Skin of body (tissue), 2 donors: ENCODE results near the gene SSBP2. TPM values are rescaled to one million over a fixed set of nuclear protein-coding genes. Genes with fewer than 3 reads are reported as not detected.

ENCODE experiments used
- DNase-seq: peaks from one replicate; lab custom pipeline; 2025; lab: John Stamatoyannopoulos, UW
- total RNA-seq: library from RNA; depleted of rRNA; stranded (reverse); fragments of >200 nt; gene quantifications from one replicate; pipeline ENCODE4 v1.2.3, GENCODE V29; 2014

SSBP2 gene
- total RNA-seq, 1 donor from 2014 or later: 57.7 TPM

GRCh38 chr5:81397176-81397575, 353.7 kb downstream of the SSBP2 start:
- no peak for DNase-seq

- no peak for DNase-seq
Observed at GRCh38 chr5:81395262-81395661, 355.6 kb downstream of the SSBP2 start.

- DNase-seq: no peak
Observed at GRCh38 chr5:81393783-81394718, 356.8 kb downstream of the SSBP2 start, which contains the start of gene ACOT12. ACOT12 (minus strand) TSS chr5:81394134; CDS start chr5:81394114, 20 bp downstream.

- DNase-seq: no peak
Observed at GRCh38 chr5:81393430-81393782, 357.5 kb downstream of the SSBP2 start.

- DNase-seq: no peak
Observed at GRCh38 chr5:81389025-81389424, 361.9 kb downstream of the SSBP2 start.

GRCh38 chr5:81388169-81388568, 362.7 kb downstream of the SSBP2 start:
- no peak for DNase-seq

GRCh38 chr5:81383867-81384266, 367.0 kb downstream of the SSBP2 start:
- no peak for DNase-seq

- no peak for DNase-seq
Observed at GRCh38 chr5:81371354-81371876, 379.5 kb downstream of the SSBP2 start.

GRCh38 chr5:81370912-81371311, 380.0 kb downstream of the SSBP2 start:
- no peak for DNase-seq

- DNase-seq: no peak
Observed at GRCh38 chr5:81365541-81365940, 385.4 kb downstream of the SSBP2 start.

GRCh38 chr5:81363093-81363871, 387.6 kb downstream of the SSBP2 start:
- DNase-seq: no peak

Other genes starting within 250 kb of the SSBP2 start
- gene ATG10, start 220.9 kb upstream of the SSBP2 start, total RNA-seq: 10.2 TPM